Activated CD4-positive, alpha-beta T cell treated with anti-CD3 and anti-CD28 coated beads for 1 hour (primary cell): ENCODE data around the gene DCAF16.
"Not testable (repeated sequence)": the region's sequence is repeated elsewhere in the genome, so short reads cannot be mapped to it uniquely, and the experiment has no call there.

Experiments
- DNase-seq: peaks from one replicate; pipeline ENCODE4 v3.0.0-alpha.2; 2020

The DCAF16 gene

DNA sequence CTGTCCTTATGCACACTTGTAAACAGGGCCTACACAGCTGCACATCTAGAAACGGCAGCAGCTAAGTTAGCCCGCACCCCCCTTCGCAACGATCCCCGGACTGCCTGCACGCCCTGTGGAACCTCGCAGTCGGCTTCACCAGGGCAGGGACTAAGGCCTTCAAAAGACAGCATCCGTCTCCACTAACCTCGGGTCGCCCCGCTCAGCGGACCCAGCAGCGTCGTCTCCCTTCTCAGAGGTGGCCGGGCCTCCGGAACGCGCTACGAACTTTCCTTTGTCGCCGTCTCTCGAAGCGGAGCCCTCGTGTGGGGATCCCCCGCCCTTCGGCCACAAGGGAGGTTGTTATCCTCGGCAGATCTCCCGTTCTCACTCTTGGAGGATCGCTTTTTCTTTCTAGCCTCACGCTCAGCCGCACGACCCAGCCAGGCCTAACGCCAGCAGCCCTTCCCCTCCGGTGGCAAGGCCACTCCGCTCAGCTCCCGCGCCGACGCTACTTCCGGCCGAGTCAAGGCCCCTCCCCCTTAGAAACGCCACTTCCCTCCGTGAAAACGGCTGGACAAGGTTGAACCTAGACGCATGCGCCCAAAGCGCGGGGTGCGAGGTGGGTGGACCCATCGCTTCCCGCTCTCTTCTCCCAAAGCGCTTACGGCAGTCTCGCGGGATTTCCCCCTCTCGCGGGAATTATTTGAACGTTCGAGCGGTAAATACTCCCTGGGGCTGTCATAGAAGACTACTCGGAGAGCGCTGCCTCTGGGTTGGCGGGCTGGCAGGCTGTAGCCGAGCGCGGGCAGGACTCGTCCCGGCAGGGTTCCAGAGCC lies at the start of gene DCAF16, which contains the start of gene NCAPG:
Gene DCAF16, minus strand, starts transcription at position 498 of the 818 bp plus-strand sequence. CDS start 6,616 bp downstream, outside the sequence.
Gene NCAPG, plus strand, starts transcription at position 720 of the 818 bp plus-strand sequence. CDS start 99 bp downstream, outside the sequence.
- DNase-seq, result peak; percentile 98

DNA sequence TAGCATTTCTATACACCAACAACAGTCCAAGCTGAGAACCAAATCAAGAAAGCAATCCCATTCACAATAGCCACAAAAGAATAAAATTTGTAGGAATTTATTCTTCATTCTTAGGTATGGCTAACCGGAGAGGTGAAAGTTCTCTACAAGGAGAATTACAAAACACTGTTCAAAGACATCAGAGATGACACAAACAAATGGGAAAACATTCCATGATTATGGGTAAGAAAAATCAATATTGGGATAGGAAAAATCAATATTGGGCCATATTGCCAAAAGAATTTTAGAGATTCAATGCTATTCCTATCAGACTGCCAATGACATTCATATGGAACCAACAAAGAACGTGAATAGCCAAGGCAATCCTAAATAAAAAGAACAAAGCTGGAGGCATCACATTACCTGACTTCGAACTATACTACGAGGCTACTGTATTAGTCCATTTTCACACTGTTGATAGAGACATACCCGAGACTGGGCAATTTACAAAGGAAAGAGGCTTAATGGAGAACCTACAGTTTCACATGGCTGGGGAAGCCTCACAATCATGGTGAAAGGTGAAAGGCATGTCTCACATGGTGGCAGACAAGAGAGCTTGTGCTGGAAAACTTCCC lies 49.3 kb upstream of the DCAF16 start:
- DNase-seq, result no peak

DNA sequence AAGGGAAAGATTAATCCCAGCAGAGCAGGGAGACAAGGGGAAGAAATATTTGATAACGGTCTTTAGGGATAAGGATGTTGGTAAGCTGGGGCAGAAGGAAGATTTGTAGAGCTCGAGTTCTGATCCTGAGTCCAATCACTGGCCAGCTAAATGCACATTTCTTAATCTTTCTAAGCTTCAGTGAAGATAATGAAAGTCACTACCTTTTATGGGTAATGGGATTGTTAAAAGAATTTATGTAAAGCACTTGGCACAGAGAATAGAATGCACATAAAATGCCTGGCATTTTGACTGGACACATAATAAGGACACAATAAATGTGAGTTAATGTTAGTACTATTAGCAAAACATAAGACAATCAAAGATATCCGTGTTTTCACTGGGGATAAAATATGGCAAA lies 43.5 kb upstream of the DCAF16 start:
- no peak for DNase-seq

DNA sequence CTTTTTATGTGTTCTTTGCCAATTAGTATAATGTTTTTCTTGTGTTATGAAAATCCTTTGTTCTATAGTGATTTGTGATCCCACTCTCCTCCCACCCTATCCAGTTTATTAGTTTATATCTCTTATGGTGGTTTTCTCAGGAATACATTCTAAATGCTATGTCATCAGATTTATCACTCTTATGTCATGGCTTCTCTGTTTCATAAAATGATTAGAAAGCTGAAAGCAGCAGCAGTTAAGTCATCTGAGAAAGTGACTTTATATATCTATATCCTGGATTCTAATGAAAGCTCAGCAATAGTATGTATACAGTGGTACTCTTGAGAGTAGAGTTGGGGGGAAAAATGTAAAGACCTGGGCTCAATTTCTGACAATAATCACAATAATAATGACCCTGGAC lies 41.4 kb upstream of the DCAF16 start:
- DNase-seq, result no peak

DNA sequence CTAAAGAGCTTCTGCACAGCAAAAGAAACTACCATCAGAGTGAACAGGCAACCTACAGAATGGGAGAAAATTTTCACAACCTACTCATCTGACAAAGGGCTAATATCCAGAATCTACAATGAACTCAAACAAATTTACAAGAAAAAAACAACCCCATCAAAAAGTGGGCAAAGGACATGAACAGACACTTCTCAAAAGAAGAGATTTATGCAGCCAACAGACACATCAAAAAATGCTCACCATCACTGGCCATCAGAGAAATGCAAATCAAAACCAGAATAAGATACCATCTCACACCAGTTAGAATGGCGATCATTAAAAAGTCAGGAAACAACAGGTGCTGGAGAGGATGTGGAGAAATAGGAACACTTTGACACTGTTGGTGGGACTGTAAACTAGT lies 39.7 kb upstream of the DCAF16 start:
- DNase-seq, result not testable (repeated sequence)

DNA sequence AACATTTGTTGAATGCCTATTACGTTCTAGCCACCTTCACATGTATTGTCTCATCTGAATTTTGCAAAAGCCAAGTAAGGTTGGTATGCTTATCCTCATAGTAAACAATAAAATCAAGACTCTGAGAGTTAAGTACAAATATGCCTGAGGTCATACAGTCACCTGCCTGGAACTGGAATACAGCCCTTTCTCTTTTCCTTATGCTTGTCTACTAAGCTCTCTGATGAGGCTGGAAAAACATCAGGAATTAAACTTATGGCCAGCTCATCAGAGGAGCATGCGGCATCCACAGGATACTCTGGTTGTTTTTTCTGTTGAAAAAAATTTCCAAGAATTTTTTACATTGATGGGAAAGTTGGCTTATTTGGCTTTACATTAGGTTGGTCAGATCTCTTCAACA lies 35.7 kb upstream of the DCAF16 start:
- DNase-seq, result no peak

DNA sequence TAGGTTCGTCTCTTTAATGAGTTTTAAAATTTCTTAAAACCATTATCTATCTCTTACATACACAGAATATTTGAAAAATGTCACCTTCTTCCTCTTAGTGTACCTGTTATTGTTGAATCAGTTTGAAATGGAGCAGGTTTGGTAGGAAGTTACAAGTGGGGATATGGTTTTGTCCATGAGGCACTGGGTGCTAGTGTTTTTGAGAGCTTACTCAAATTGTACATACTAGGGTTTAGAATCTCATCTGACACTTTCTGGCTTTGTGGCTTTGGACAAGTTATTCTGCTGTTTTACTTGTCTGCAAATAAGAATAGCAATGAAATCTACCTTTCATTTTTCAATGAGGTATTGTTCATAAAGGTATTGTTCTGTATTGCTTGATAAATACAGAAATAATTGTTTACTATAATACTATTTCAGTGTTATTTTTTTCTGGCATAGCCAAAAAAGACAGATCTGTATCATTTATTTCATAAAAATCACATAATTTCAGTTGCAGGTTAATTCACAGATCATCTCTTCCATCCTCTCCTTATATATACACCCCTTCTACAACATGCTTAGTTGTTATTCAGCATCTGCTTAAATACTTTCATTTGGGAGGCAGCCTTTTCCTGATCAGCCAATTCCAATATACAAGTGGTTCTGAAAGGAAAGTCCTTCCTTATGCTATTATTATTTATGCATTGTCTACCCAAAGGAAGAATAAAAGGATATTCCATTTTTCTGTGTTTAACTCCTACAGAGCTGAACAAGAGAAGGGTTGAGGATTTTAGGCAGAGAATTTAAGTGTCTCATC lies 13.5 kb upstream of the DCAF16 start:
- DNase-seq, result no peak

DNA sequence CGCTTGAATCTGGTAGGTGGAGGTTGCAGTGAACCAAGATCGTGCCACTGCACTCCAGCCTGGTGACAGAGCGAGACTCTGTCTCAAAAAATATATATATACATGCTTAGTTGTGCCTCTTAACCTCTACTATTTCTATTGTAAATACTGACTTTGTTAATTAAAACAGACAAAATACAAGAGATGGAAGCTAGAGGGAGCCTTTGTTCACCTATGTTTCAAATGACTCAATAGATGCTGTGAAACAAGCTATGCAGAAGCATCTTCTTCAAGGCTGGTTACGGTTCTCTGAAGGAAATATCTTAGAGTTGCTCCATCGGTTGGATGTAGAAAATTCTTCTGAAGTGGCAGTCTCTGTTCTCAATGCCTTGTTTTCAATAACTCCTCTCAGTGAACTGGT lies 6.5 kb upstream of the DCAF16 start:
- no peak for DNase-seq

DNA sequence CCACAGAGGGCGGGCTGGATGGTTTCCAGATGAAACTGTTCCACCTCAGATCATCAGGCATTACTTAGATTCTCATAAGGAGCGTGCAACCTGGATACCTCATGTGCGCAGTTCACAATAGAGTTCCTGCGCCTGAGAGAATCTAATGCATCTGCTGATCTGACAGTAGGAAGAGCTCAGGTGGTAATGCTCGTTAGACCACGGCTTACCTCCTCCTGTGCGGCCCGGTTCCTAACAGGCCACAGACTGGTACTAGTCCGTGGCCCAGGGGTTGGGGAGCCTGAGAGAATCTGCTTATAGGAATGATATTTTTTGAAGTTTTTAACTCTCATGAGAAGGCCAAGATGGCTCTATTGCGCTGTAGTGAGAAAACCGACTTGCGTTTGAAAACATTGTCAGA lies 5.6 kb upstream of the DCAF16 start:
- DNase-seq, result no peak

DNA sequence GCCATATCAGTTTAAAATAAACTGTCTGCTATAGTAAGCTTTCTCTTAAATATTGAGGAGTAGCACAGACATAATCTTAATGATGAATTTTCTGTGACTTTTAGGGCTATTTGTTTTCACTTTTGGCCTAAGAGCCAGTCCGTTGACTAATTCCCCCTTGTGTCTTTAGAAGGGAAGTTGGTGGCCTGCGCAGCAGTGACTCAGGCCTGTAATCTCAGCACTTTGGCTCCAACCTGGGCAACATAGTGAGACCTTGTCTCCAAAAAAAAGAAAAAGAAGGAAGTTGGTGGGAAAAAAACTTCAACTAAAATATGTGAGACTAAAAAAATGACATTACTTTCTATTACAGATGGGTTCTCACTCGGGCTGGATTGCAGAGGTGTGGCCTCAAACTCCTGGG lies 3.6 kb upstream of the DCAF16 start:
- DNase-seq, result no peak

DNA sequence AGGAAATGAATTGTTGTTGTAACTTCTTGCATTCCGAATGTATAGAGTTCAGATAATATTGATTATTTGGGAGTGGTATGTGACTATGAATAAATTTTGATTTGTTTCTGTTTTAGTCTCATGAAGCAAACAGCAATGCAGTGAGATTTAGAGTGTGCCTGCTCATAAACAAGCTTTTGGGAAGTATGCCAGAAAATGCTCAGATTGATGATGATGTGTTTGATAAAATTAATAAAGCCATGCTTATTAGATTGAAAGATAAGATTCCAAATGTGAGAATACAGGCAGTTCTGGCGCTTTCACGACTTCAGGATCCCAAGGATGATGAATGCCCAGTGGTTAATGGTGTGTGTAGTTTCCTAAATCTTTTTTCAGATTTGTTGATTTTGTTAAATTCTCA lies 2.2 kb upstream of the DCAF16 start:
- no peak for DNase-seq

DNA sequence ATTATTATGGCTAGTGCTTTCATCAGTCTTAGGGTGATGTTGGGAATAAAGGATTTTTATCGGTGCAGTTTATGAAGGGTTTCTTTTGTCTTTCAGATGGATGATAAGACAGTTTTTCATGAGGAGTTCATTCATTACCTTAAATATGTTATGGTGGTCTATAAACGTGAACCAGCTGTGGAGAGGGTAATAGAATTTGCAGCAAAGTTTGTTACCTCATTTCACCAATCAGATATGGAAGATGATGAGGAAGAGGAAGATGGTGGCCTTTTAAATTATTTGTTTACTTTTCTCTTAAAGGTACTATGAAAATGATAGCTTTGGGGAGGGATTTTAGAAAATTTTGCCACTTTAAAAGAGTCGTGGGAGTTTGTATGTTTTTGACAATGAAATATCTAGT lies 1.6 kb upstream of the DCAF16 start:
- DNase-seq, result no peak

DNA sequence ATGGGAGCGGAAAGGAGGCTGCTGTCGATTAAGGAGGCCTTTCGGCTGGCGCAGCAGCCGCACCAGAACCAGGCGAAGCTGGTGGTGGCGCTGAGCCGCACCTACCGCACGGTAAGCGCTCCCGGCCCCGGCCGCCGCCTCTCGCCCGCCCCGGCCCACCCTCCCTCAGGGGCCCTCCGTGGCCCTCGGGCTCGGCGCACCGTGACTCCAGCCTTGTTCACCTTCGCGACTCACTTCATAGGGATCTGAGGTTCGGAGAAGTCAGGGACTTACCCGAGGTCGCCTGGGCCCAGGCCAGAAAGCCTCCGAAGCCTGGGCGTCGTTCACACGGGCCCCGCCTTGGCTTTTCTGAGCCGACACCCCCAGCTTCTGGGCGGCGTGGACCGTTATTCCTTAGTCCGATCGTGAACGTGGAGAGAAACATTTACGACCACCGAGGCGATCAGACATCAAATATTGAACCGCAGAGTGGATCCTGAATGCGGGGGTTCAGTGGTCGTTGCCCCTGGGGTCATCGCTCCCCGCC lies 584 bp upstream of the DCAF16 start:
- DNase-seq, result no peak

DNA sequence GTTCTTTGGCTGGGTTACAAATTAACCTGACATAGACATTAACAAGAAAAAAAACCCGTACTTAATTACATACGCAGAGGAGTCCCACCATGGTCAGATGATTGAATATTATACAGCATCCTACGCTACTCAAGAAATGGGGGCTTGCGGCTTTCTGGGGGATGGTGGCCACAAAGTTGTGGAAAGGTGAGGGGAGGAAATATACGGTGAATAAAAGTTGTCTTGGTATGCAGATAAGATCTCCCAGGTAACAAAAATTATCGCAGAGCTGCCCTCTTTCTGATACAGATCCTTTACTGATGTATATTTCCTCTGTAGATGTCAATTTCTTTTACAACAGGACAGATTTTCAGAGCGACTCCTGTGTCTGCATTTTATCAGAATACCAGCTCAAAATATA lies 890 bp downstream of the DCAF16 start:
- DNase-seq, result no peak

DNA sequence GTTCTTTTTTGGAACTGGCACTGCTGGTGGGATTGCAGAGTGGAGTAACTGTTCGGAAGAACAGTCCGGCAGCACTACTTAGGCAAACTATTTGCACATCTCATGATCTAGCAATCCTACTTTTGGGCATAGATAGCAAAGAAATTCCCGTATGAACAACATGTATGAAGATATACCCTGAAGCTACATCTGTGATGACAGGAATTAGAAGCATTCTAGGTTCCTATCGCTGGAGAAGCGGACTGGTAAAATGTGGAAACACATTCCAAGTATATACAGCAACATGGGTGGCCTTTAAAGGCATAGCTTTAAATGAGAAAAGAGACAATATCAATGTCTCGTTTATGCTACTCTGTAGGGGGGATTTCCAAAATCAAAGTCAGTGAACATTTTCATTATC lies 3.1 kb downstream of the DCAF16 start:
- DNase-seq, result no peak

DNA sequence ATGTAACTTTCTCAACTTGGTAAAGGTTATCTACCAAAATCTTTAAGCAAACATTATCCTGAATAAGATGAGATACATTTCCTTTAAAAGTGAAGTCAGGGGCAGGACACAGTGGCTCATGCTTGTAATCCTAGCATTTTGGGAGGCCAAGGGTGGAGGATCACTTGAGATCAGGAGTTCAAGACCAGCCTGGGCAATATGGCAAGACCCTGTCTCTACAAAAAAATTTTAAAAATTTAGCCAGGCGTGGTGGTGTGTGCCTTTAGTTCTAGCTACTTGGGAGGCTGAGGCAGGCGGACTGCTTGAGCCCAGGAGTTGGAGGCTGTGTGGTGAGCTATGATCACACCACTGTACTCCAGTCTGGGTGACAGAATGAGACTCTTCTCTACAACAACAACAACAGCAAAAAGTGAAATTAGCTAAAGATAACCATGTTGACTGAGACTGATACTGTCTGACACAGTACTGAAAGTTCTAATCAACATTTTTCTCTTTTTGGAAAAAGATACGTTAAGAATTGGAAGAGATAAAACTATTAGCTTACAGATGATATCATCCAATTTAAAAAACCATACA lies 4.9 kb downstream of the DCAF16 start:
- DNase-seq, result no peak

DNA sequence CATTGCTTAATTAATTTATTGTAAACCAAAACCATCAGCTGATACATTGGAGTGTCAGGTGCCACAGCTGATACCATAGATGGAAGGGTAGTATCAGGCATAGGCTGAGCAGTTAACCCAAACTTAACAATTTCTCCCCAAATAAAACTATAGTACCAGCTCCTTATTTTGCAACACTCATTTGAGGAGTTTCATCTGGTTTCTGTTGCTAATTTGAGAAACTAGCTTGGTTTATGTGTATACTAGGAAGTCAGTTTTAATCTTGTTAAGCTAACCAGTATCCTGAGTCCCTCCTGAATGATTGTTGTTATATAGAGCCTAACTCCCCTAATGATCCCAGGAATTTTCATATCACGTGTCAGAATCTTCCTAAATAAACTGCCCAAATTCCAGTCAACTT lies 12.7 kb downstream of the DCAF16 start:
- no peak for DNase-seq

DNA sequence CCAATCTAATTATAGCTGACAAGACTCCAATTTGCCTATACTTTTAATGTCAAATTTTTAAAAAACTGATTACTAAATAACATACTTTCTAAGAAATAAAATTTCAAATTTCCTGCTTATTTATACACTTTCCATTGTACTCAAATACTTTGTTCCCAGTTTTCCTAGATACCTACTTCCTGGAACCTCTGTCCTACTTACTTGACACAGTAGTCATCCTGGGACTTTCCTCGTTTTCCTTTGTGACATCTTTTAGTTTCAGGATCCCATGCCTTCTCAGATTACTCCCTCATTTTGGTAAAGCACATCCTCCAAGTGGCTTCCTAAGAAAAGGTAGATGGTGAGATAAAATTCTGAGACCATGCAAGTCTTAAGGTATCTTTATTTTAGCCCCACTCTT lies 15.8 kb downstream of the DCAF16 start:
- DNase-seq, result no peak

DNA sequence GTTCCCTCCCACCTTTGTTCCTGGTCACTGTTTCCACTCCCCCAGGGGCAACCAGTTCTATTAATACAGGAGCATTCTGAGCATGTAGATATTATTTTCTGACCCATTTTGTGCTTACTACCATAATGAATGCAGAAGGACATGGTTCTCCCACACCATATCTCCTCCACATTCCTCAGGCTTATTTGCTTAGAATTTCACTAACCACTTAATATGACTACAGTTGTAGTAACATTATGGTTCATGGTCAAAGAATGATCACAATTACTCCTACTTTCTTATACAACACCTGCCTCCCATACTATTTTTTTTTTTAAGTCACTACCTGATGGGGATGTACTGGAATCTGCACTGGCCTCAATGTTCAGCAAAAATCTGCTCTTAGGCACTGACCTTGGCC lies 21.6 kb downstream of the DCAF16 start:
- DNase-seq, result no peak

DNA sequence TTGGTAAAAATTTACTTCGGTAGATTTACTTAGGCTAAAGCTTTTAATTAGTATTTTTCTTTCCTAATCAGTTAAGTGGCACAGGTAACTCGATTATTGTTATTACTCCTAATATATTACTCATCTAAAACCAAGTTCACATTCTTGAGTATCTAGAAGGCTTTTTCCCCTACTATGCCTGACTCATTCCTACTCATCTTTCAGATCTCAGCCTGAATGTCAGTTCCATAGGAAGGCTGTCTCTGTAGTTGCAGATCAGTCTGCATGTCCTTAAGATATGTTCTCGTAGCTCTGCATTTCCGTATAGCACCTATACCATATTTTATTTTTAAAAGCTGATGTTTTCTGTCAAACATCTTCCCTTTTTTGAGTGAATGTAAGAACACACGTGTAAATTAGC lies 23.2 kb downstream of the DCAF16 start:
- DNase-seq, result no peak

DNA sequence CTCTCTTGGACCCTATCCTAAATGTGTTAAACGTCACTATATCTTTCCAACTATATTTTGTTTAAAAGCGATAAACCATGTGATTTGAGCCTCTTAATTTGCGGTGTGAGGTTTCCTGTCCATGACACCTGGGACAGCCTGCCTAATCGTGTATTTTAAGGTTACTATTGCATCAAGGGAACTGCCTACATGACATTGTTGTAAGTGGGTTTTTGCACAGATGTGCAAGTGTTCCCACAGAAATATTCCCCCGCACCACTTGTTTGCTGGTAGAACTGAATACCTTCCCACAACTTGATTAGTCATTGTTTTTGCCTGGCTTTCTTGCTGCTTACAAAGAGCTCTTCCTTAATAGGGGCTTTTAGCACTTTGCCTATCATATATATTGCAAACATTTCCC lies 24.0 kb downstream of the DCAF16 start:
- DNase-seq, result no peak

DNA sequence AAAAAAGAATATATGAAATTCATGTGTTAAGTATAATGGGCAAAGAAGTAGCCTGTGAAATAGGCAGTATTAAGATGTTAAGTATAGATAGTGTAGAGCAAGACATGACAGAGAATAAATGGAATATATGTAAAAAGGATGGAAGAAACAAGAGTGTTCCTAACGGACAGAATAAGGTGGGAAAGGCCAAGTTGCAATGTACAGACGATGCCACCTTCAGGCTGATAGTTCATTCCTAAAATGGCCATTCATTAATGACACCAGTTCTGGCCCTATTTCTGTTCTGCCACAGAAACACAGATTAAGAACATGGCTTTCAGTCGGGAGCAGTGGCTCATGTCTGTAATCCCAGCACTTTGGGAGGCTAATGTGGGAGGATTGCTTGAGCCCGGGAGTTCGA lies 24.7 kb downstream of the DCAF16 start:
- no peak for DNase-seq
